Measurements from ENCODE around the gene UGT1A5.

The UGT1A5 gene

GRCh38 chr2:233712611-233713261 is at the start of gene UGT1A5:
Gene UGT1A5 (plus strand): TSS chr2:233712907. CDS start chr2:233712992, 85 bp downstream.
- no peak for DNase-seq

GRCh38 chr2:233663911-233664310 is 48.8 kb upstream of the UGT1A5 start:
- DNase-seq = no peak

GRCh38 chr2:233668605-233669260 is 44.0 kb upstream of the UGT1A5 start:
- no peak for DNase-seq

- no peak for DNase-seq
Observed at GRCh38 chr2:233671290-233672161, 41.2 kb upstream of the UGT1A5 start, which contains the start of gene UGT1A9. Gene UGT1A9 (plus strand): TSS chr2:233671898. CDS start chr2:233671935, 37 bp downstream.

GRCh38 chr2:233672886-233673285 is 39.8 kb upstream of the UGT1A5 start:
- DNase-seq = no peak

GRCh38 chr2:233673896-233674295 is 38.8 kb upstream of the UGT1A5 start:
- no peak for DNase-seq

- DNase-seq = no peak
Observed at GRCh38 chr2:233674314-233674713, 38.4 kb upstream of the UGT1A5 start.

- peak; percentile 43 for DNase-seq
Observed at GRCh38 chr2:233674995-233675394, 37.7 kb upstream of the UGT1A5 start.

GRCh38 chr2:233676046-233676445 is 36.7 kb upstream of the UGT1A5 start:
- no peak for DNase-seq

- DNase-seq = no peak
Observed at GRCh38 chr2:233679196-233679595, 33.5 kb upstream of the UGT1A5 start.

GRCh38 chr2:233680361-233681045 is 32.2 kb upstream of the UGT1A5 start:
- DNase-seq = no peak

GRCh38 chr2:233681521-233682099 is 31.1 kb upstream of the UGT1A5 start, which contains the start of gene UGT1A7:
Gene UGT1A7 (plus strand): TSS chr2:233681901. CDS start chr2:233681938, 37 bp downstream.
- DNase-seq = no peak

GRCh38 chr2:233684640-233685039 is 28.1 kb upstream of the UGT1A5 start:
- DNase-seq = no peak

GRCh38 chr2:233686928-233687327 is 25.8 kb upstream of the UGT1A5 start:
- no peak for DNase-seq

- DNase-seq = no peak
Observed at GRCh38 chr2:233688341-233688740, 24.4 kb upstream of the UGT1A5 start.

GRCh38 chr2:233689031-233689430 is 23.7 kb upstream of the UGT1A5 start:
- DNase-seq = no peak

GRCh38 chr2:233689501-233689900 is 23.2 kb upstream of the UGT1A5 start:
- DNase-seq = no peak

GRCh38 chr2:233690444-233690843 is 22.3 kb upstream of the UGT1A5 start:
- no peak for DNase-seq

- DNase-seq = no peak
Observed at GRCh38 chr2:233691443-233692433, 21.0 kb upstream of the UGT1A5 start.

GRCh38 chr2:233692648-233693047 is 20.1 kb upstream of the UGT1A5 start, which contains the start of gene UGT1A6:
Gene UGT1A6 (plus strand): TSS chr2:233692890. CDS start chr2:233693005, 115 bp downstream.
- no peak for DNase-seq

- DNase-seq = no peak
Observed at GRCh38 chr2:233693963-233694362, 18.7 kb upstream of the UGT1A5 start.

All from NCI-H69 (cell line).